Brain microvascular endothelial cell (primary cell): ENCODE measurements around the gene TRPV2.

Source experiments
- DNase-seq: peaks from one replicate; pipeline ENCODE4 v3.0.0-alpha.2; 2020
- H3K27ac ChIP-seq: fragments of 250-450 bp; sonication (Bioruptor Pico); 2 replicates; pipeline ENCODE4 v1.5.1; 2020; ENCODE audit warnings: mild to moderate bottlenecking, moderate library complexity
- H3K27me3 ChIP-seq: fragments of 250-450 bp; sonication (Bioruptor Pico); replicated peaks from 2 replicates; pipeline ENCODE4 v1.5.1; 2020; ENCODE audit warnings: mild to moderate bottlenecking
- H3K36me3 ChIP-seq: fragments of 250-450 bp; sonication (Bioruptor Pico); replicated peaks from 2 replicates; pipeline ENCODE4 v1.5.1; 2020; ENCODE audit warnings: mild to moderate bottlenecking
- H3K4me3 ChIP-seq: 2 replicates; pipeline ENCODE4 v1.5.1; 2011; ENCODE audit warnings: low read depth, mild to moderate bottlenecking, control low read depth, low read length, moderate library complexity
- in situ Hi-C: cut with HindIII; loops from 2 replicates; pipeline ENCODE4 v1.10.0; 2017; ENCODE audit warnings: low sequenced_read_pairs, low pct_ligation_motif_present
- TF ChIP-seq, protein P1 (sequence below): IDR thresholded peaks from 2 replicates; pipeline ENCODE4 v1.5.1; 2011; ENCODE audit warnings: low read depth, mild to moderate bottlenecking, moderate library complexity, low read length, control low read depth, inconsistent platforms; ENCODE audit errors: missing control alignments

Gene TRPV2

GRCh38 chr17:16463358-16464302 lies 48.3 kb downstream of the TRPV2 start:
- H3K27ac ChIP-seq: no peak overlapping the region
- no peak overlapping the region for H3K4me3 ChIP-seq
- in situ Hi-C loops: no loop called here
- H3K36me3 ChIP-seq: no peaks in the 10 kb centered on the region
- TF ChIP-seq, protein P1, sequence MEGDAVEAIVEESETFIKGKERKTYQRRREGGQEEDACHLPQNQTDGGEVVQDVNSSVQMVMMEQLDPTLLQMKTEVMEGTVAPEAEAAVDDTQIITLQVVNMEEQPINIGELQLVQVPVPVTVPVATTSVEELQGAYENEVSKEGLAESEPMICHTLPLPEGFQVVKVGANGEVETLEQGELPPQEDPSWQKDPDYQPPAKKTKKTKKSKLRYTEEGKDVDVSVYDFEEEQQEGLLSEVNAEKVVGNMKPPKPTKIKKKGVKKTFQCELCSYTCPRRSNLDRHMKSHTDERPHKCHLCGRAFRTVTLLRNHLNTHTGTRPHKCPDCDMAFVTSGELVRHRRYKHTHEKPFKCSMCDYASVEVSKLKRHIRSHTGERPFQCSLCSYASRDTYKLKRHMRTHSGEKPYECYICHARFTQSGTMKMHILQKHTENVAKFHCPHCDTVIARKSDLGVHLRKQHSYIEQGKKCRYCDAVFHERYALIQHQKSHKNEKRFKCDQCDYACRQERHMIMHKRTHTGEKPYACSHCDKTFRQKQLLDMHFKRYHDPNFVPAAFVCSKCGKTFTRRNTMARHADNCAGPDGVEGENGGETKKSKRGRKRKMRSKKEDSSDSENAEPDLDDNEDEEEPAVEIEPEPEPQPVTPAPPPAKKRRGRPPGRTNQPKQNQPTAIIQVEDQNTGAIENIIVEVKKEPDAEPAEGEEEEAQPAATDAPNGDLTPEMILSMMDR: peak; percentile 45
- H3K27me3 ChIP-seq: no peaks in the 10 kb centered on the region
- no peak for DNase-seq

DNA sequence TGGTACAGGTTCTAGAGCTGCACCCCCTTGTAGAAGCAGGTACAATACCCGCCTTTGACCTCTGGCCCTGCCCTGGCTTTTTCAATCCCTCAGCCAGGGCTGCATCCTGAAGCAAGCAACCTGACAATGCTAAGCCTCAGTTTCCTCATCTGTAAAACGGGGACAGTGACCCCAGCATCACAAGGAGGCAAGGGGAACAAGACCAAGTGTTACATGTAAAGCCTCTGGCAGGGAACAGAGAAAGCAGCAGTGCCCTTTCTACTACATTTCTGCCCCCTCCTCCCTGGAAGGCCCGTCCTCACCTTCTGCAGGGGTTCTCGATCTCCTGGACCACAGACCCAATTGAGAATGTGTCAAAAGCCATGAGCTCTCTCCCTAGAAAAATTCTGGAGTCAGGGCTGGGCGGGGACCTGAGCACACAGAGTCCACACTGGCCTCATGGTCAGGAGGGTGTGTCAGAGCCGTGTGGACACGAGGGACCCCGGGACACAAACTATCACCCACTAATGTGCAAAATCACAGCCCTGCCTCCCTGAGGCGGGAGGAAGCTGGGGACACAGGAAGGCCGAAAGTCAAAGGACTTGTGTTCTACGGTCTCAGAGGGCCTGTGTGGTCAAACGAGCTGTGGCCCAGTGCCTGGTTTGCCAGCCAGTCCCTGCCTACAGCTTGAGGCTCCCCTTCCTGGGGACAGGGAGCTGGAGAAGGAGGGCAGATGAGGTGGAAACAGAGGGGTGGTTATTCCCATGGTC lies 49.1 kb downstream of the TRPV2 start:
- H3K27me3 ChIP-seq: no peaks in the 10 kb centered on the region
- in situ Hi-C loops: no loop called here
- H3K36me3 ChIP-seq: no peaks in the 10 kb centered on the region
- no peak for DNase-seq
- no peak overlapping the region for H3K27ac ChIP-seq
- TF ChIP-seq, protein P1: no peak
- H3K4me3 ChIP-seq: no peak overlapping the region

GRCh38 chr17:16465052-16465312 lies 49.6 kb downstream of the TRPV2 start:
- H3K36me3 ChIP-seq: no peaks in the 10 kb centered on the region

DNA sequence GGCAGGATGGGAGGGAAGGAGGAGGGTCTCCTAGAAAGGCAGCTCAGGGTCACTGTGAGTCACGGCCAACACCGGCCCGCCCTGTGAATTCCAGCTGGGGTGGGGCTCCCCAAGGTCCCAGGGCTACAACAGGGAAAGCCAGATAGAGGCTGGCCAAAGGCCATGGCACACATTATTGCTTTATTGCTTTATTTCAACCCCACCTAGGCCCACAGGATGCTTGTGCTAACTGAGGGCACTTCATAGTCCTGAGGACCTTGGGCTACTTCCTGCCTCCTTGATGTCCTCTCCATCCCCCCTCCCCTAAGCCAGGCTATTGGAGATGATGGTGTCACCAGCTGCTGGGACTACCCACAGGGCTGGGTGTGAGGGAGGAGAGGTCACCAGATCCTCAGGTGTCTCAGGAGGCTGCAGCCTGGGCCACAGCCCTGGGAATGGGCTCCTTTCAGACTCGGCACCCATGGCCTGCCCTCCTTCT lies 50.5 kb downstream of the TRPV2 start:
- Histone ChIP-seq H3K36me3 (no peaks in the 10 kb centered on the region), H3K4me3 (no peak overlapping the region), H3K27me3 (no peaks in the 10 kb centered on the region), H3K27ac (no peak overlapping the region)
- in situ Hi-C loops: no loop called here
- no peak for DNase-seq
- TF ChIP-seq, protein P1: no peak

More at GRCh38 chr17:16465052-16465312, 49.6 kb downstream of the TRPV2 start:
- Histone ChIP-seq H3K27ac (no peak overlapping the region), H3K27me3 (no peaks in the 10 kb centered on the region), H3K4me3 (no peak overlapping the region)
- no peak for DNase-seq
- TF ChIP-seq, protein P1: no peak
- in situ Hi-C loops: no loop called here

- DNase-seq: no peak
- Histone ChIP-seq H3K27ac (no peak overlapping the region), H3K4me3 (no peak overlapping the region), H3K36me3 (no peaks in the 10 kb centered on the region), H3K27me3 (no peaks in the 10 kb centered on the region)
- TF ChIP-seq, protein P1: no peak
- in situ Hi-C loops: no loop called here
These were observed 51.0 kb downstream of the TRPV2 start for GRCh38 chr17:16466407-16466806.
